ENCODE data around the gene PLPP7. TPM values are rescaled to one million over a fixed set of nuclear protein-coding genes. Genes with fewer than 3 reads are reported as not detected.

PLPP7 gene
- polyA plus RNA-seq, 1 donor from 2014 or later = 0.87 TPM

GRCh38 chr9:131306397-131307004 lies 17.0 kb downstream of the PLPP7 start:
- Histone ChIP-seq H3F3A (ENCODE audit: insufficient read depth, low read length, poor library complexity, severe bottlenecking) (no peaks in the 10 kb centered on the region), H3K4me2 (ENCODE audit: low read length) (no peak overlapping the region), H3K27me3 (ENCODE audit: insufficient read depth, low read depth, low read length) (no peaks in the 10 kb centered on the region), H3K4me3 (ENCODE audit: low read length) (no peak overlapping the region), H2AFZ (ENCODE audit: low read depth, low read length) (no peak overlapping the region), H3K79me2 (replicated peaks; ENCODE audit: insufficient read depth, low read length) (no peaks in the 10 kb centered on the region), H3K36me3 (ENCODE audit: insufficient read depth, low read length) (no peaks in the 10 kb centered on the region), H4K20me1 (ENCODE audit: insufficient read depth) (no peaks in the 10 kb centered on the region), H3K27ac (ENCODE audit: low read length) (no peak overlapping the region), H3K9me3 (ENCODE audit: low read length) (no peaks in the 10 kb centered on the region), H3K9me2 (ENCODE audit: insufficient read depth, low read length) (no peaks in the 10 kb centered on the region), H3K9ac (ENCODE audit: low read length) (no peak overlapping the region)
- TF ChIP-seq, protein P1, sequence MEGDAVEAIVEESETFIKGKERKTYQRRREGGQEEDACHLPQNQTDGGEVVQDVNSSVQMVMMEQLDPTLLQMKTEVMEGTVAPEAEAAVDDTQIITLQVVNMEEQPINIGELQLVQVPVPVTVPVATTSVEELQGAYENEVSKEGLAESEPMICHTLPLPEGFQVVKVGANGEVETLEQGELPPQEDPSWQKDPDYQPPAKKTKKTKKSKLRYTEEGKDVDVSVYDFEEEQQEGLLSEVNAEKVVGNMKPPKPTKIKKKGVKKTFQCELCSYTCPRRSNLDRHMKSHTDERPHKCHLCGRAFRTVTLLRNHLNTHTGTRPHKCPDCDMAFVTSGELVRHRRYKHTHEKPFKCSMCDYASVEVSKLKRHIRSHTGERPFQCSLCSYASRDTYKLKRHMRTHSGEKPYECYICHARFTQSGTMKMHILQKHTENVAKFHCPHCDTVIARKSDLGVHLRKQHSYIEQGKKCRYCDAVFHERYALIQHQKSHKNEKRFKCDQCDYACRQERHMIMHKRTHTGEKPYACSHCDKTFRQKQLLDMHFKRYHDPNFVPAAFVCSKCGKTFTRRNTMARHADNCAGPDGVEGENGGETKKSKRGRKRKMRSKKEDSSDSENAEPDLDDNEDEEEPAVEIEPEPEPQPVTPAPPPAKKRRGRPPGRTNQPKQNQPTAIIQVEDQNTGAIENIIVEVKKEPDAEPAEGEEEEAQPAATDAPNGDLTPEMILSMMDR (IDR thresholded peaks at IDR 0.05; ENCODE audit: poor library complexity, severe bottlenecking) = no peak
- TF ChIP-seq SMC3 (conservative IDR thresholded peaks at IDR 0.05; ENCODE audit: poor library complexity) (no peak), TAF1 (IDR thresholded peaks at IDR 0.05; ENCODE audit: low read depth) (no peak), MXI1 (conservative IDR thresholded peaks at IDR 0.05; ENCODE audit: poor library complexity, severe bottlenecking) (no peak), EP300 (conservative IDR thresholded peaks at IDR 0.05; ENCODE audit: poor library complexity, severe bottlenecking) (no peak), EZH2 (IDR thresholded peaks at IDR 0.05; ENCODE audit: borderline replicate concordance, insufficient read depth, low read length, poor library complexity, severe bottlenecking) (no peak), POLR2AphosphoS5 (IDR thresholded peaks at IDR 0.05) (no peak), RAD21 (conservative IDR thresholded peaks at IDR 0.05) (no peak)
- TF ChIP-seq, protein P2, sequence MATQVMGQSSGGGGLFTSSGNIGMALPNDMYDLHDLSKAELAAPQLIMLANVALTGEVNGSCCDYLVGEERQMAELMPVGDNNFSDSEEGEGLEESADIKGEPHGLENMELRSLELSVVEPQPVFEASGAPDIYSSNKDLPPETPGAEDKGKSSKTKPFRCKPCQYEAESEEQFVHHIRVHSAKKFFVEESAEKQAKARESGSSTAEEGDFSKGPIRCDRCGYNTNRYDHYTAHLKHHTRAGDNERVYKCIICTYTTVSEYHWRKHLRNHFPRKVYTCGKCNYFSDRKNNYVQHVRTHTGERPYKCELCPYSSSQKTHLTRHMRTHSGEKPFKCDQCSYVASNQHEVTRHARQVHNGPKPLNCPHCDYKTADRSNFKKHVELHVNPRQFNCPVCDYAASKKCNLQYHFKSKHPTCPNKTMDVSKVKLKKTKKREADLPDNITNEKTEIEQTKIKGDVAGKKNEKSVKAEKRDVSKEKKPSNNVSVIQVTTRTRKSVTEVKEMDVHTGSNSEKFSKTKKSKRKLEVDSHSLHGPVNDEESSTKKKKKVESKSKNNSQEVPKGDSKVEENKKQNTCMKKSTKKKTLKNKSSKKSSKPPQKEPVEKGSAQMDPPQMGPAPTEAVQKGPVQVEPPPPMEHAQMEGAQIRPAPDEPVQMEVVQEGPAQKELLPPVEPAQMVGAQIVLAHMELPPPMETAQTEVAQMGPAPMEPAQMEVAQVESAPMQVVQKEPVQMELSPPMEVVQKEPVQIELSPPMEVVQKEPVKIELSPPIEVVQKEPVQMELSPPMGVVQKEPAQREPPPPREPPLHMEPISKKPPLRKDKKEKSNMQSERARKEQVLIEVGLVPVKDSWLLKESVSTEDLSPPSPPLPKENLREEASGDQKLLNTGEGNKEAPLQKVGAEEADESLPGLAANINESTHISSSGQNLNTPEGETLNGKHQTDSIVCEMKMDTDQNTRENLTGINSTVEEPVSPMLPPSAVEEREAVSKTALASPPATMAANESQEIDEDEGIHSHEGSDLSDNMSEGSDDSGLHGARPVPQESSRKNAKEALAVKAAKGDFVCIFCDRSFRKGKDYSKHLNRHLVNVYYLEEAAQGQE (IDR thresholded peaks at IDR 0.05; ENCODE audit: borderline replicate concordance) = no peak

DNA sequence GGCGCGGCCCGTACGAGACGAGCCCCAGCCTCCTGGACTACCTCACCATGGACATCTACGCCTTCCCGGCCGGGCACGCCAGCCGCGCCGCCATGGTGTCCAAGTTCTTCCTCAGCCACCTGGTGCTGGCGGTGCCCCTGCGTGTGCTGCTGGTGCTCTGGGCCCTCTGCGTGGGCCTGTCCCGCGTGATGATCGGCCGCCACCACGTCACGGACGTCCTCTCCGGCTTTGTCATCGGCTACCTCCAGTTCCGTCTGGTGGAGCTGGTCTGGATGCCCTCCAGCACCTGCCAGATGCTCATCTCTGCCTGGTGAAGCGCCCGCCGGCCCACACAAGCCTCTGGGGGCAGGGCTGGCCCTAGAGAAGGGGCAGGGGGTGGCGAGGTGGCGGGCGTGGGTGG lies 18.5 kb downstream of the PLPP7 start:
- Histone ChIP-seq H3K4me2 (ENCODE audit: low read length) (no peak overlapping the region), H4K20me1 (ENCODE audit: insufficient read depth) (no peaks in the 10 kb centered on the region), H3F3A (ENCODE audit: insufficient read depth, low read length, poor library complexity, severe bottlenecking) (no peaks in the 10 kb centered on the region), H3K27me3 (ENCODE audit: insufficient read depth, low read depth, low read length) (no peaks in the 10 kb centered on the region), H3K79me2 (replicated peaks; ENCODE audit: insufficient read depth, low read length) (no peaks in the 10 kb centered on the region), H3K9me2 (ENCODE audit: insufficient read depth, low read length) (no peaks in the 10 kb centered on the region), H3K27ac (ENCODE audit: low read length) (no peak overlapping the region), H3K4me3 (ENCODE audit: low read length) (no peak overlapping the region), H3K9me3 (ENCODE audit: low read length) (no peaks in the 10 kb centered on the region), H3K36me3 (ENCODE audit: insufficient read depth, low read length) (no peaks in the 10 kb centered on the region), H3K9ac (ENCODE audit: low read length) (no peak overlapping the region), H2AFZ (ENCODE audit: low read depth, low read length) (no peak overlapping the region)
- TF ChIP-seq POLR2AphosphoS5 (IDR thresholded peaks at IDR 0.05) (no peak), MXI1 (conservative IDR thresholded peaks at IDR 0.05; ENCODE audit: poor library complexity, severe bottlenecking) (no peak), EZH2 (IDR thresholded peaks at IDR 0.05; ENCODE audit: borderline replicate concordance, insufficient read depth, low read length, poor library complexity, severe bottlenecking) (no peak), RAD21 (conservative IDR thresholded peaks at IDR 0.05) (no peak), EP300 (conservative IDR thresholded peaks at IDR 0.05; ENCODE audit: poor library complexity, severe bottlenecking) (no peak), TAF1 (IDR thresholded peaks at IDR 0.05; ENCODE audit: low read depth) (no peak), SMC3 (conservative IDR thresholded peaks at IDR 0.05; ENCODE audit: poor library complexity) (no peak)
- TF ChIP-seq, protein P1 (IDR thresholded peaks at IDR 0.05; ENCODE audit: poor library complexity, severe bottlenecking) = no peak
- TF ChIP-seq, protein P2 (IDR thresholded peaks at IDR 0.05; ENCODE audit: borderline replicate concordance) = no peak
